Measurements from ENCODE around the gene NPTX1.

Gene NPTX1

DNA sequence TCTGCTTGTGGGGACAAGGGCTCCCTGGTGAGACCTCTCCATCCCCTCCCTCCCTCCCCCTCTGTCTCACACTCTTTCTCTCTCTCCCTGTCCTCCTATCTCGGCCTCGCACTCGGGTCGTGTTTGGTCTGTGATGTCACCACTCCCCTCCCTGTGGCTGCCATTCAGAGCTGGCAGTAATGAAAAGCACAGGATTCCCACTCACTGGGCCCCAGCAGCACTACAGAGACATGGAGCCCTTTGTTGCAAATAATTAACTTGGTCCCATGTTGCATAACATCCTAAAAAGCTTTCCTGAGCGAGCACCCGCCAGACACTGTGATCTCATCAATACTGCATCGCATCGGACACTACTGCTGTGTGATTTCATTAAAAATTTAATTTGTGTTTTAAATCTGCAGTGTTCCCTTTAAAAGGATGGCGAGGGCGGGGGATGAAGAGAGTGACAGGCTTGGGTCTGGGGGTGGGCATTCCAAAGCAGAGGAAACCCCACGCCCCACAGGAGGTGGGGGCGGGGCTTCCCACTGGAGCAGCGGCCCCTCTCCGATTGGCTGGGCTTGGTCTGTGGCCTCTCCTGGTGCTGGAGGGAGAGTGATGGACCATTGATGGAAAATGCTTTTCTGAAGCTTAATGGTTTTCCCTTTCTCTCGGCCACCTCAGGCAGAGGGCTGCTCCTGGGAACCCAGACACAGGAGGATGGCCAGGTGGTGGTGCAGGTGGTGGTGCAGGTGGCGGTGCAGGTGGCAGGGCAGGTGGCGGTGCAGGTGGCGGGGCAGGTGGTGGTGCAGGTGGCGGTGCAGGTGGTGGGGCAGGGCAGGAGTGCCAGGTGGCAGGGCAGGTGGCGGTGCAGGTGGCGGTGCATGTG is 15.3 kb upstream of the NPTX1 start:
- H3K4me3 ChIP-seq (ENCODE audit: low read depth, low read length): no peak overlapping the region
- no peak for TF ChIP-seq CTCF (IDR thresholded peaks at IDR 0.05; ENCODE audit: low read depth, low read length, missing control alignments)
- no peak for DNase-seq (ENCODE audit: low read depth)
- in situ Hi-C loops (cut with HindIII; ENCODE audit: low sequenced_read_pairs): loop anchor here (10.0 kb wide), 1 partner anchor 53 kb away; the partner anchor contains the start of gene RPTOR

GRCh38 chr17:80487511-80487910 is 11.1 kb upstream of the NPTX1 start:
- H3K4me3 ChIP-seq (ENCODE audit: low read depth, low read length): no peak overlapping the region
- TF ChIP-seq CTCF (IDR thresholded peaks at IDR 0.05; ENCODE audit: low read depth, low read length, missing control alignments): no peak
- no peak for DNase-seq (ENCODE audit: low read depth)
- in situ Hi-C loops (cut with HindIII; ENCODE audit: low sequenced_read_pairs): no loop called here

DNA sequence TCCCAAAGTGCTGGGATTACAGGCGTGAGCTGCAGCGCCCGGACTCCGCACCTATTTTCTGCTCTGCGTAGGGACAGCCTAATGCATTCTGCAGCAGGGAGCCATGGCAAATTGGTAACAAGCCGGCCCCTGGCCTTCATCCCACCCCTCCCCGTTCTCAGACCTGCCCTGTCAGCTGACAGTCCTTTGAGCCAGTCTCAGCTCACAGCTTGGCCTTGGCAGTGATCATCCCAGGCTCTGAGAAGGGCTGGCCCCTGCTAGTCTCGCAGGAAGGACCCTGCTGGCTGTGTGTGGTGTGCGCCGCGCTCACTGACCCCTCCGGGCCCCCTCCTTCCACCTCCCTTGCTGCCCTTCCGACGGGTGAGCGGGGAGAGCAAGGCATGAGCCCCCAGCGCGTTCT is 10.3 kb upstream of the NPTX1 start:
- in situ Hi-C loops (cut with HindIII; ENCODE audit: low sequenced_read_pairs): no loop called here
- no peak for DNase-seq (ENCODE audit: low read depth)
- no peak for TF ChIP-seq CTCF (IDR thresholded peaks at IDR 0.05; ENCODE audit: low read depth, low read length, missing control alignments)
- no peak overlapping the region for H3K4me3 ChIP-seq (ENCODE audit: low read depth, low read length)

GRCh38 chr17:80485846-80486245 is 9.4 kb upstream of the NPTX1 start:
- TF ChIP-seq CTCF (IDR thresholded peaks at IDR 0.05; ENCODE audit: low read depth, low read length, missing control alignments): no peak
- H3K4me3 ChIP-seq (ENCODE audit: low read depth, low read length): no peak overlapping the region
- no peak for DNase-seq (ENCODE audit: low read depth)
- in situ Hi-C loops (cut with HindIII; ENCODE audit: low sequenced_read_pairs): no loop called here

DNA sequence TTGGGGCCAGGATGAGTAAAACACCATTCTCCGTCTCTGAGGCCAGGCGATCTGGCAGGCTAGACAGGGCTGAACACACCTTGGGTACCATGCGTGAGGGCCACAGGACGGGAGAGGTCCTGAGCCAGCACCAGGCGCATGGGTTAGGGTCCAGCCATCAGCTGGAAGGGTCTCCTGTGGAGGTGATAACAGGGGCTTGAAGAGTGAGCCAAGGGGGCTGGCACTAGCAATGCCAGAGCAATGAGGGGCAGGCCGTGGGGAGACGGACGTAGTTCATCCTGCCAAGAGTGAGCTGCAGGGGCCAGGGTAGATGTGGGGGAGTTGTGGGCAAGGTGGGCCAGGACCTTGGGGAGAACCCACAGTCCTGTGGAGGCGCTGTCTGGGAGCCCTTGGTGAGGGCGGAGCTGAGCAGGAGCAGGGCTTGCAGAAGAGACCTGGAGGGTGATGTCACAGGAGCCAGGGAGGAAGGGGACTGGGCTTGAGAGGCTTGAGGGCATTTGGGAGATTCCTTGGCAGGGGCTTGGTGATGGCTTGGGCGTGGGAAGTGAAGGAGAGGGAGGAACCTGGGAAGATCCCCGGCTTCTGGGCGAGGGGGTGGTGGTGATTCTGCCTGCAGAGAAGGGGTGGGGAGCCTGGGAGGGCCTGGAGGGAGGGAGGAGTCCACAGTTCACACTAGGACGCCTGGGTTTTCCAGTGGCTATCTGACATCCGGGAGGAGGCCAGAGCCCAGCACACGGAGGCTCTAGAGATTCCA is 6.3 kb upstream of the NPTX1 start:
- in situ Hi-C loops (cut with HindIII; ENCODE audit: low sequenced_read_pairs): no loop called here
- no peak overlapping the region for H3K4me3 ChIP-seq (ENCODE audit: low read depth, low read length)
- TF ChIP-seq CTCF (IDR thresholded peaks at IDR 0.05; ENCODE audit: low read depth, low read length, missing control alignments): no peak
- no peak for DNase-seq (ENCODE audit: low read depth)

DNA sequence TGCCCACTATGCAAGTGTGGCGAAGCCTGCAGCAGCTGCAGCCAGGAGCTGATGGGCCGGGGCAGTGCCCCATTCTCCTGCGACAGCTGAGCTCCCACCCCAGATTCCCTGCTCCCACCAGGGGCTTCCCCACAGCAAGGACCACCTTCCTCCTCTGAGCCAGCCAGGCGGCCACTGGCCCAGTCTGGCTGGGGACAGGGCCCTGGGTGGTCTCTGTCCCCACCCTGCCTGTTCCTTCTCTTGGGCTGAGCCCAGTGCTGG is 5.6 kb upstream of the NPTX1 start:
- DNase-seq (ENCODE audit: low read depth): no peak
- in situ Hi-C loops (cut with HindIII; ENCODE audit: low sequenced_read_pairs): no loop called here
- no peak overlapping the region for H3K4me3 ChIP-seq (ENCODE audit: low read depth, low read length)
- TF ChIP-seq CTCF (IDR thresholded peaks at IDR 0.05; ENCODE audit: low read depth, low read length, missing control alignments): no peak

Measured in astrocyte of the cerebellum (primary cell).